ENCODE data around the gene LCN10. TPM values are rescaled to one million over a fixed set of nuclear protein-coding genes. Genes with fewer than 3 reads are reported as not detected.

The LCN10 gene
- total RNA-seq (ENCODE audit: low replicate concordance), result not detected in 2 replicates

DNA sequence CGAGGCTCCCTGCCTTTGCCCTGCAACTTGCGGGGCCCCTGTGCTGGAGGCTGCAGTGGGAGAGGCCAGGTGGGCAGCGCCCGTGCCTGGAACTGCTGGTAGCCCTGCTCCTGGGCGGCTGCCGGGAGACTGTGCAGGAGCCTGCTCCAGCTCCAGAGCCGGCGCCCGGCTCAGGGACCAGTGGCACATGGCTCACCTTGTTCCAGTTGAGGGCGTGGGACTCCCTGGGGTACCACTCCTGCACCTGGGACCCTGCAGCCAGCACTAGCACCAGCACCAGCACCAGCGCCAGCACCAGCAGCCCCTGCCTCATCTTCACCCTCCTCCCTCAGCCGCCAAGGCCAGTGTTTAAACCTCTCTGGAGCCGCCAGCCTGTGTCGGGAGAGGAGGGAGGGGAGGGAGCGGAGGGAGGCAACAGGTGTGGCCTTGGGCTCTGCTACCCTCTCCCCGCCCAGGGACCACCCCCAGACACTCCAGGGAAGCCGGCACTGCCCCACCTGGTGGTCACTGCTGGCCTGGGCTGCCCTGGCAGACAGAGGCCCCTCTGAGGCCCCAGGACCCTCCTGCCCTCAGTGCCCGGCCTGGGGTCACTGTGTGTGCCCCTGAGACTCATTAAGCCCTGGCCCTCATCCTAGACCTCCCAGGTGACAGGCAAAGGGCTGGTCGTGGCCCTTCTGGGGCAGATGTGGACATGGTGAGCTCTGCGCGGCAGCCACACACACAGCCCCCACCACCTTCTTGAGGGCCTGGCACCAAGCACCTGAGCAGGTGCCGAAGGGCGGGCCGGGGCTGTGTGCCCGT lies at the start of gene LCN10:
LCN10 (minus strand) TSS at position 350 of the 801 bp plus-strand sequence; CDS start at position 313, 37 bp downstream.

DNA sequence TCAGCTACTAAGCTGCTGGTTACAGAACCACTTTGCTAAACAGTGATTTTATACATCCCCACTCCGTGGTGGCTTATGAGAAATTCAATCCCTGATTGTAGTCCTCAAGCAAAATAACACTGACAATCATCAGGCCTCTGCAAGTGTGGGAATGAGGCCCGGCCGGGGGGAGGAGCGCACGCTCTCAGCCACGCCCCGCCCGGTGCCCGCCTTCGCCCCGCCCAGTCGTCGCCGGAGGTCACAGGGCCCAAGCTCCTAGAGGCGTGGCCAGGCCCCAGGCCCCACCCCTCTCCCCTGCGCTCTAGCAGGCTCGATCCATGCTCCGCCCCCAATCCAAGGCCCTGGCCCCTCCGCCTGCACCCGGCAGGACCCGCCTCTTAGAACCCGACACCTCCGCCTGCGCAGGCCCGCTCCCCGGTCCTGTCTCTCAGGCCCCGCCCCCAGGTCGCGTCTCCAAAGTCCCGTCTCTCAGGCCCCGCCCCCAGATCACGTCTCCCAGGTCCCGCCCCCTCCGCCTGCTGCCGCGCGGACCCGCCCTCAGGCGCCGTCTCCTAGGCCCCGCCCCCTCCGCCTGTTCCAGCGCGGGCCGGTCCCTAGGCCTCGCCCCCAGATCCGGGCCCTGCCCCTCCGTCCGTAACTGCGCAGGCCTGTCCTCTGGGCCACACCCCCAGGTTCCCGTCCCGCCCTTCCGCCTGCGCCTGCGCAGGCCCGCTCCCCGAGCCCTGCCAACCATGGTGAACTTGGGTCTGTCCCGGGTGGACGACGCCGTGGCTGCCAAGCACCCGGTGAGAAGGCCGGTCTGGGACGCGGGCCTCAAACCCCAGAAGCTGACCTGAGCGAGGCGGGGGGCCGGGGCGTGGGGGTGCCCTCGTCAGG lies 48.1 kb upstream of the LCN10 start, which contains the start of gene TMEM141:
TMEM141 (plus strand) TSS at position 705 of the 876 bp plus-strand sequence; CDS start at position 732, 27 bp downstream.

DNA sequence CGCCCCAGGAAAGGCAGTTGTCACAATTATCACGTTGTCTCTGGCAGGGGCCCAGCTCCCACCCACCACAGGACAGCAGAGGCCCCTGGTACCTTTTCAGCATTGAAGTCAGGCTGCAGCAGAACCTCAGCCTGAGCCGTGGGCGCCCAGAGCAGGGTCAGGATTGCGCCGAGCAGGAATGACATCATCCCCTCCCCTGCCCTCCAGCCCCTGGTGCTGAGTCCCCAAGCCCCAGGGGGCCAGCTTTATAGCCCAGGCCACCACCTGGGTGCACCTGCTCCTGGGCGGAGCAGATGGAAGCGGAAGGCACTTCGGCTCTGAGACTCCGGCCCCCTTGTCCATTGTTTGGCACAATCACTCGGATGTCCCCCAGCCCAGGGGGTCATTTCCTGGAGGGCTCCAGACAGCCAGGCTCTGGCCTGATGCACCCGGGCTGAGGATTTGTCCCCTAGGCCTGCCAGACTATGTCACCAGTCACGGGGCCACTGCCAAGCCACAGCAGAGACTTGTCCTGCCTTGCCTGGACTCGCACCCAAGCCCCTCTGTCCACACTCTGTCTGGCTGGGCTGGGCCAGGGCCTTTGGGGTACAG lies 21.7 kb upstream of the LCN10 start, which contains the start of gene LCN15:
LCN15 (minus strand) TSS at position 218 of the 591 bp plus-strand sequence; CDS start at position 188, 30 bp downstream.

DNA sequence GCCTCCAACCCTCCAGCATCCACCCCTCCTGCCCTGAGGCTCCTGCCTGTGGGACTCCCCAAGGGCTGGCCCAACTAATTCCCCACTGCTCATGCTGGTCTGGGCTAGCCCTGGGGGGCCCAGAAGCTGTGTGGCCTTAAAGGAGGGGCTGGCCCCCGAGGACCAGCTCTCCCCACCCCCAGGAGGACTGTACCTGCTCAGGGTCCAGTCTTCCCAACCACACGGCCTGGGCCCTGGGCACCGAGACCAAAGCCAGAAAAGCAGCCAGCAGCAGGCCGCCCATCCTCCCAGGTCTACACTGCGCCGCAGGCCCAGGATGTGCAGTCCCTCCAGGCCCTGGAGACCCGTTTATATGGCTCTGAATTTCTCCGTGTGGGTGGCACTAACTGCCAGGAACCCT lies 5.5 kb upstream of the LCN10 start, which contains the start of gene LCN6:
LCN6 (minus strand) TSS at position 325 of the 400 bp plus-strand sequence; CDS start at position 283, 42 bp downstream.

DNA sequence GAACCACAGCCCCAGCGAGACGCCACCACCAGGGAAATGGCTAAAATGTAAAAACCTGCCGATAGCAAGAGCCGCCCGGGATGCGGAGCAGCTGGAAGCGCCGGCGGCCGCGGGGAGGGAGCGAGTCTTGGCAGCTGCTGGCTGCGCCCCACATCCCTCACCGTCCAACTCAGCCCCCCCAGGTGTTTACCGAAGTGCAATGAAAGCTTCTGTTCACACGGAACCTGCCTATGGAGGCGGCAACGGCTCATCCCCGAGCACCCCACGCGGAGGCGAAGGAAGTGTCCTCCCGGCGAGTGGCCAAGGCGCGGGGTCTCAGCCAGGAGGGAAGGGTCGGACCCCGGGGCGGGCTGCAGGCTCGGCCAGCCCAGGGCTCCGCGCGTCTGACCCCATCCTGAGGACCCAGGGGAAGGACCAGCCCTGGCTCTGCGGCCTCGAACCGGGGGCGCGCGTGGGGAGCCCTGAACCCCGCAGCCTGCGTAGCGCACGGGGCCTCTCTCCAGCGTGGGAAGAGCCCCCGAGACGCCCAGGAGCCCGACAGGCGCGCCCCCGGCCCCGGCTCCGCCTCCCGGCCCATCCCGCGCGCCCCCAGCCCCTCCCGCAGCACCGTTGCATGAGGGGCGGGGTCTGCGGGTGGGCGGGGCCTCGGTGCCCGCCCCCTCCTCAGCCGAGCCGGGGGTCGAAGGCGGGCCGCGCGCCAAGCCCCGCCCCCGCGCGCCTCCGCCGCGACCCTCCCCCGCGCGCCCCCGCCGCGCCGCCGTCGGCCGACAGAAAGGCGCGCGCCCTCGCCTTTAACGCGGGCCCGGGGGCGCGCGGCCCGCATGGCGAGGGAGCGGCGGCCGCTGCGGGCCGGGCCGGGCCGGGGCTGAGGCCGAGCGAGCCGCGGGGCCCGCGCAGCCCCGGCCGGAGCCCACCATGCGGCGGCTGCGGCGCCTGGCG lies 30.7 kb downstream of the LCN10 start, which contains the start of gene DIPK1B:
DIPK1B (plus strand) TSS at position 822 of the 939 bp plus-strand sequence; CDS start at position 916, 94 bp downstream.

Other genes with a start within 250 kb of the LCN10 start
- gene NOTCH1, start 196.9 kb downstream of the LCN10 start, total RNA-seq (ENCODE audit: low replicate concordance), result 11.8 and 12.8 TPM in 2 replicates
- 16.5 and 38.5 TPM in 2 replicates for gene EGFL7, start 80.0 kb downstream of the LCN10 start, total RNA-seq (ENCODE audit: low replicate concordance)
- gene AGPAT2, start 55.5 kb downstream of the LCN10 start, total RNA-seq (ENCODE audit: low replicate concordance), result 32.1 and 44.6 TPM in 2 replicates
- 1.1 and 16.6 TPM in 2 replicates for gene DIPK1B, start 30.4 kb downstream of the LCN10 start, total RNA-seq (ENCODE audit: low replicate concordance)
- gene LCN6, start 5.6 kb upstream of the LCN10 start, total RNA-seq (ENCODE audit: low replicate concordance), result not detected in 2 replicates
- not detected in 2 replicates for gene LCN8, start 15.3 kb upstream of the LCN10 start, total RNA-seq (ENCODE audit: low replicate concordance)
- not detected in 2 replicates for gene LCN15, start 21.6 kb upstream of the LCN10 start, total RNA-seq (ENCODE audit: low replicate concordance)
- 36.9 and 88.0 TPM in 2 replicates for gene TMEM141, start 48.4 kb upstream of the LCN10 start, total RNA-seq (ENCODE audit: low replicate concordance)
- 0.30 and 2.2 TPM in 2 replicates for gene CCDC183, start 53.4 kb upstream of the LCN10 start, total RNA-seq (ENCODE audit: low replicate concordance)
- 45.7 and 60.1 TPM in 2 replicates for gene RABL6, start 65.0 kb upstream of the LCN10 start, total RNA-seq (ENCODE audit: low replicate concordance)
- 0.90 and 1.6 TPM in 2 replicates for gene AJM1, start 99.5 kb upstream of the LCN10 start, total RNA-seq (ENCODE audit: low replicate concordance)
- gene PHPT1, start 106.5 kb upstream of the LCN10 start, total RNA-seq (ENCODE audit: low replicate concordance), result 229 and 269 TPM in 2 replicates
- 0.59 and 0.75 TPM in 2 replicates for gene MAMDC4, start 109.4 kb upstream of the LCN10 start, total RNA-seq (ENCODE audit: low replicate concordance)
- 483 and 575 TPM in 2 replicates for gene EDF1, start 123.4 kb upstream of the LCN10 start, total RNA-seq (ENCODE audit: low replicate concordance)
- 6.7 and 9.3 TPM in 2 replicates for gene TRAF2, start 143.6 kb upstream of the LCN10 start, total RNA-seq (ENCODE audit: low replicate concordance)
- gene FBXW5, start 201.8 kb upstream of the LCN10 start, total RNA-seq (ENCODE audit: low replicate concordance), result 139 and 223 TPM in 2 replicates
- not detected in 2 replicates for gene C8G, start 202.3 kb upstream of the LCN10 start, total RNA-seq (ENCODE audit: low replicate concordance)
- not detected in 2 replicates for gene LCN12, start 209.3 kb upstream of the LCN10 start, total RNA-seq (ENCODE audit: low replicate concordance)
- gene PTGDS, start 234.6 kb upstream of the LCN10 start, total RNA-seq (ENCODE audit: low replicate concordance), result 1.1 and 33.0 TPM in 2 replicates
- gene LCNL1, start 240.1 kb upstream of the LCN10 start, total RNA-seq (ENCODE audit: low replicate concordance), result 0.15 and 6.1 TPM in 2 replicates
- gene PAXX, start 249.5 kb upstream of the LCN10 start, total RNA-seq (ENCODE audit: low replicate concordance), result 4.6 and 11.6 TPM in 2 replicates

All from smooth muscle cell of the coronary artery (primary cell).